B cell (primary cell): ENCODE measurements around the gene PI4K2B. TPM values are rescaled to one million over a fixed set of nuclear protein-coding genes. Genes with fewer than 3 reads are reported as not detected.

Experiments
- ATAC-seq: fragments of 200-7000 bp; cut with Tn5 transposase; one replicate; pipeline ENCODE4 v1.10.0; 2021; ENCODE audit warnings: low read depth, mild to moderate bottlenecking, moderate number of reproducible peaks, moderate library complexity
- CTCF ChIA-PET: fragments of 350-600 bp; sonication (Branson Sonifier 250); formaldehyde crosslinking; loops from one replicate; lab custom pipeline; 2021; ENCODE audit warnings: antibody characterized with exemption, inconsistent platforms; lab: Charles Lee
- POLR2A ChIA-PET: fragments of 350-600 bp; sonication (Branson Sonifier 250); formaldehyde crosslinking; loops from one replicate; lab custom pipeline; 2021; ENCODE audit warnings: antibody characterized with exemption; lab: Charles Lee
- DNase-seq: peaks from one replicate; pipeline ENCODE4 v3.0.0; 2013
- H2AFZ ChIP-seq: 2 replicates; pipeline ENCODE4 v1.6.1; 2012; ENCODE audit warnings: mild to moderate bottlenecking, low read depth, low read length; ENCODE audit not compliant: insufficient read depth, poor library complexity, severe bottlenecking
- H3K27ac ChIP-seq, 2 donors: 1 replicate in 1 of 2; 2 replicates in 1 of 2; pipeline ENCODE4 v1.5.1; 2012 to 2013; ENCODE audit warnings: low read length in 2 of 2, mild to moderate bottlenecking in 2 of 2, moderate library complexity in 1 of 2
- H3K27me3 ChIP-seq, 4 experiments: fragments of 200-600 bp in 1 of 4; sonication (generic) in 1 of 4; replicated peaks in 1 of 4; 1 replicate in 2 of 4; 2 replicates in 2 of 4; pipeline versions ENCODE4 v1.6.1 to v1.7.0; 2013 to 2016; ENCODE audit warnings: low read length in 3 of 4, mild to moderate bottlenecking in 2 of 4, mixed read lengths in 1 of 4, moderate library complexity in 1 of 4; ENCODE audit not compliant: insufficient read depth in 4 of 4, control insufficient read depth in 3 of 4; ENCODE audit errors: control extremely low read depth in 1 of 4
- H3K36me3 ChIP-seq, 2 experiments: replicated peaks in 1 of 2; 1 replicate in 1 of 2; 2 replicates in 1 of 2; pipeline versions ENCODE4 v1.6.1 to v1.7.1; 2013; ENCODE audit warnings: low read length in 1 of 2; ENCODE audit not compliant: insufficient read depth in 2 of 2, control insufficient read depth in 1 of 2; ENCODE audit errors: control extremely low read depth in 1 of 2, extremely low read depth in 1 of 2
- H3K4me1 ChIP-seq, 2 donors: fragments of 200-600 bp in 1 of 2; sonication (generic) in 1 of 2; 1 replicate in 1 of 2; 2 replicates in 1 of 2; pipeline versions ENCODE4 v1.5.1 to v1.6.1; 2013 to 2017; ENCODE audit warnings: low read length in 2 of 2; ENCODE audit not compliant: control insufficient read depth in 2 of 2, insufficient read depth in 2 of 2
- H3K4me2 ChIP-seq: replicated peaks from 2 replicates; pipeline ENCODE3; 2012; ENCODE audit warnings: mild to moderate bottlenecking, low read depth, low read length; ENCODE audit not compliant: poor library complexity, severe bottlenecking
- H3K4me3 ChIP-seq, 5 experiments: fragments of 200-600 bp in 1 of 5; sonication (generic) in 1 of 5; 1 replicate in 3 of 5; 2 replicates in 2 of 5; pipeline versions ENCODE4 v1.5.1 to v1.7.0; 2011 to 2016; ENCODE audit warnings: low read length in 4 of 5, mild to moderate bottlenecking in 4 of 5, low read depth in 2 of 5, control low read depth in 1 of 5, moderate library complexity in 1 of 5; ENCODE audit not compliant: insufficient read depth in 1 of 5; ENCODE audit errors: control extremely low read depth in 1 of 5, extremely low read depth in 1 of 5
- H3K79me2 ChIP-seq: fragments of 200-600 bp; sonication (generic); one replicate; pipeline ENCODE4 v1.6.0; 2016; ENCODE audit warnings: low read length; ENCODE audit not compliant: control insufficient read depth, insufficient read depth
- H3K9ac ChIP-seq: fragments of 200-600 bp; sonication (generic); 2 replicates; pipeline ENCODE4 v1.6.1; 2017; ENCODE audit warnings: mild to moderate bottlenecking, low read length, moderate library complexity
- H3K9me3 ChIP-seq, 3 donors: one replicate each; pipeline versions ENCODE4 v1.6.1 to v1.7.1; 2013; ENCODE audit warnings: low read length in 2 of 3; ENCODE audit not compliant: control insufficient read depth in 2 of 3, insufficient read depth in 1 of 3; ENCODE audit errors: control extremely low read depth in 1 of 3
- H4K20me1 ChIP-seq: 2 replicates; pipeline ENCODE4 v1.6.0; 2012; ENCODE audit warnings: mild to moderate bottlenecking, low read length; ENCODE audit not compliant: insufficient read depth, control insufficient read depth, poor library complexity, severe bottlenecking
- H3K27ac Mint-ChIP-seq: one replicate; pipeline ENCODE4 v1.8.0; 2021; ENCODE audit warnings: mixed read lengths
- H3K27me3 Mint-ChIP-seq: one replicate; pipeline ENCODE4 v1.8.0; 2021; ENCODE audit warnings: mixed read lengths
- H3K4me1 Mint-ChIP-seq: one replicate; pipeline ENCODE4 v1.8.0; 2021; ENCODE audit warnings: mixed read lengths
- H3K4me3 Mint-ChIP-seq: one replicate; pipeline ENCODE4 v1.8.0; 2021; ENCODE audit warnings: mixed read lengths
- H3K9me3 Mint-ChIP-seq: one replicate; pipeline ENCODE4 v1.8.0; 2022; ENCODE audit warnings: mixed read lengths; ENCODE audit not compliant: insufficient read depth
- CTCF ChIP-seq: fragments of 200-600 bp; IDR thresholded peaks from one replicate; pipeline ENCODE4 v1.8.0; 2022; ENCODE audit warnings: antibody characterized with exemption, mild to moderate bottlenecking
- EZH2 ChIP-seq: IDR thresholded peaks from 2 replicates; pipeline ENCODE4 v1.6.1; 2012; ENCODE audit warnings: borderline replicate concordance, low read depth, mild to moderate bottlenecking, moderate library complexity, low read length; ENCODE audit not compliant: insufficient read depth, poor library complexity, severe bottlenecking
- intact Hi-C: fragments of 100-400 bp; cut with micrococcal nuclease; formaldehyde crosslinking; loops from one replicate; pipeline ENCODE4 v1.10.0; 2022
- polyA plus RNA-seq: library from polyadenylated mRNA; depleted of rRNA; stranded (reverse); fragments of >200 nt; gene quantifications from 2 replicates; pipeline ENCODE4 v1.2.3, GENCODE V29; 2012
- total RNA-seq, 2 donors: library from RNA; stranded (reverse); fragments of 120-200 nt in 1 of 2; gene quantifications; 1 replicate in 1 of 2; 2 replicates in 1 of 2; pipeline versions ENCODE4 v1.2.3 to v1.2.4, GENCODE V29; 2013 to 2022

Gene PI4K2B
- total and polyA plus RNA-seq, 2 donors (not counting 1 experiment from before 2014, with no cell fraction given) = 3.8 to 13.7 TPM

DNA sequence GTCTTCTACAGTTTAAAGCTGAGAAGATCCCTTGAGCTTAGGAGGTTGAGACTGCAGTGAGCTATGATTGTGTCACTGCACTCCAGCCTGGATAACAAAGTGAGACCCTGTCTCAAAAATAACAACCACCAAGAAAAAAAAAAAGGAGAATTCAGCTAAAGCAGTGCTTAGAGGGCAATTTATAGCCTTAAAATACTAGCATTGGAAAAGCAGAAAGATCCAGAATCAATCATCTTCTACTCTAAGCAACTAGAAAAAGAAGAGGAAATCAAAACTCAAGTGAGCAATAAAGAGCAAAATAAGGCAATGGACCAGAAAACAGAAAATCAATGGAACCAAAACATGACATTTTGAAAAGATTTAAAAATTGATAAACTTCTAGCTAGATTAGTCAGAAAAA is 639 bp upstream of the PI4K2B start:
- Histone ChIP-seq H3K9me3 (peaks cover 0 to 9% (median 4%) of the 10 kb centered on the region in 3 donors), H3K27ac (peak overlapping the region; percentile 14 to 49), H3K9ac (peak overlapping the region; percentile 79), H3K4me2 (peak overlapping the region; percentile 88), H3K79me2 (peaks cover 32% of the 10 kb centered on the region), H3K4me3 (peak overlapping the region; percentile 5 to 72 (median 50)), H2AFZ (peak overlapping the region; percentile 73), H3K4me1 (peaks cover 19 to 23% of the 10 kb centered on the region in 2 donors), H4K20me1 (no peaks in the 10 kb centered on the region), H3K27me3 (no peaks in the 10 kb centered on the region), H3K36me3 (no peaks in the 10 kb centered on the region)
- DNase-seq = no peak
- ATAC-seq = no peak
- TF ChIP-seq EZH2 = no peak
- no peak for TF ChIP-seq CTCF
- Mint-ChIP-seq H3K9me3 (peaks cover 2% of the 10 kb centered on the region), H3K27ac (peak overlapping the region; percentile 75), H3K4me3 (peak overlapping the region; percentile 95), H3K4me1 (peaks cover 33% of the 10 kb centered on the region), H3K27me3 (no peaks in the 10 kb centered on the region)
- POLR2A ChIA-PET = interaction anchor here (1.6 to 2.2 kb wide), 2 partner anchors 73 to 79 kb away, joined by 9 to 12 read pairs; partner anchors contain the start of genes SEPSECS and ZCCHC4
- intact Hi-C loops = loop anchor here (1.0 to 10.0 kb wide), 4 partner anchors 51 to 1762 kb away; partner anchors contain the start of genes DHX15 and SEPSECS
- CTCF ChIA-PET = interaction anchor here (1.0 to 4.4 kb wide), 8 partner anchors 70 to 145 kb away, joined by 3 to 49 read pairs (median 6); partner anchors contain the start of genes ANAPC4, SEPSECS and ZCCHC4
